NCI-H1930 (cell line): ENCODE results near the gene NF1.
A peak's percentile ranks its signal among the peaks of the same experiment; 100 is the strongest.
"Not testable (repeated sequence)": the region's sequence is repeated elsewhere in the genome, so short reads cannot be mapped to it uniquely, and the experiment has no call there.

ENCODE experiments used
- DNase-seq, 2 experiments: peaks; one replicate each; lab custom pipeline; 2025; lab: John Stamatoyannopoulos, UW

NF1 gene

GRCh38 chr17:31261601-31262000 lies 166.8 kb downstream of the NF1 start:
- DNase-seq: no peak

- not testable (repeated sequence) for DNase-seq
Measured at GRCh38 chr17:31262923-31263322, 168.1 kb downstream of the NF1 start.

- DNase-seq: no peak
Measured at GRCh38 chr17:31266042-31266441, 171.3 kb downstream of the NF1 start.

DNA sequence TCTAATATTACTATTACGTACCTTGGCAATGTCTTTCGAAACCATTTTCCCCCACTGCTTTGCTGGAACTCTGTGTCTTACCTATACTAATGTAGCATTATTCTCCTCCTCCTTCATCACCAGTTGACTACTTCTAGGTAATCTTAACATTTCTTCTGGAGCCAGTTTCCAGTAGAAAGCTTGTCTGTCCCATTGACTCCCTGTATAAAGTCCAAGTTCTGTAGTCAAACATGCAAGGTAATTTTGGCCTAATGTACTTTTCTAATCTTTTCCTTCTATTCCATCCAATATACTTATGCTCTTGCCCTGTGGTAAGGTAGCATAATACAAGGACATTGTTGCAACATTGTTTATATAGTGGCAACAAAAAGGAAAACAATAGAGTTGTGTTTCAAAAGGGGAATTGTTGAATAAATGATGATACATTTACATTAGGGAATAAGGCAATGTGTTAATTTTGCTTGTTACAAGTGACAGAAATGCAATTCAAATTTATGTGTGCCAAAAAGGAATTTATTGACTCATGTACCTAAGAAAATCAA lies 174.3 kb downstream of the NF1 start:
- DNase-seq: no peak

GRCh38 chr17:31269578-31269983 lies 174.8 kb downstream of the NF1 start:
- DNase-seq: peak; percentile 15 to 17

GRCh38 chr17:31272236-31272635 lies 177.5 kb downstream of the NF1 start:
- DNase-seq: no peak

DNA sequence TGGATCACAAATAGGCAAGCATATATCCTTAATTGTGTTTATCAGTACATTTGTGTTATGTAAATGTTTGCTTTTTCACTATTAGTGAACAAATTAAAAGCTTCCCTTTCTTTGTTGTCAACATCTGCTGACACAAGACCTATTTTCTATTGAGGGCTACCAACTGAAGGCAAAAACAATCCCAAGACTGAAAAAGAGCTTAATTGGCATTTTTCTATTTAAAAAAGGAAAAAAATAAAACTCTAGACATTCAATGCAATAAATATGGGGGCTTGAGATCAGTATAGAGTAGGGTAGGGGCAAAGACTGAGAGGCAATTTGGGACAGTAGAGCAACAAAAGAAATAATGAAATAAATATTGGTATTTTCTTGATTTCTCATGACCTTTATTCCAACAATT lies 178.0 kb downstream of the NF1 start:
- no peak for DNase-seq

- DNase-seq: no peak
Measured at GRCh38 chr17:31273516-31273915, 178.7 kb downstream of the NF1 start.

DNA sequence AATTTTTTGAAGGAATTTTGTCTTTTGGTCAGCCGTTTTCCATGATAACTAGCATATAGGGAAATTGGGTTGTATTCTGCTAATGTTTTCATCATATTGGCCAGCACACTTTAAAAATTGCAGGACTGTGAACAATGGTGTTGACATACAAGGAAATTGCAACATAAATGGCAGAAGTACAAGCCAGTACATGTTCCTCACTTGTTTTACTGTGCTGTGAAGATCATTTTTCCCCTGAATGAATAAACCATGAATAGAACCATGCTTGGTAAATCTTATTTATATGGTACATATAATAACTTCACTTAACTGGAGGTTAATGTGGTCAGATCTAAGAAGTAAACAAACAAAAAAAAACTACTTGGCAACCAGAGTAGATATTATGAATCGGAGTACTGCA lies 179.5 kb downstream of the NF1 start:
- DNase-seq: no peak

DNA sequence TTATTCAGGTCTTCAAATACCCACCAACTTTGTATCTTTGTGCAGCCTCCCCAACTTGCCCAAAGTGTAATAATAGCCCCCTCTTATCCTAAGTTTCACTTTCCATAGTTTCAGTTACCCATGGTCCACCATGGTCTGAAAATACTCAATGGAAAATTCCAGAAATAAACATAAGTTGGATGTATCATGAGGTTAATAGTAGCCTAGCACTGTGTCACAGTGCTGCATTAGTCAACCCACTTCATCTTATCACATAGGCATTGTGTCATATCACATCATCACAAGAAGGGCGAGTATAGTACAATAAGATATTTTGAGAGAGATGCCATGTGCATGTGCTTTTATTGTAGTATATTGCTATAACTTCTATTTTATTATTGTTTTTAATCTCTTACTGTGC lies 180.3 kb downstream of the NF1 start:
- DNase-seq: no peak

GRCh38 chr17:31279401-31279800 lies 184.6 kb downstream of the NF1 start:
- no peak for DNase-seq

GRCh38 chr17:31281061-31281460 lies 186.3 kb downstream of the NF1 start:
- DNase-seq: no peak

GRCh38 chr17:31283841-31284240 lies 189.1 kb downstream of the NF1 start:
- DNase-seq: no peak

- no peak for DNase-seq
Measured at GRCh38 chr17:31286587-31286986, 191.8 kb downstream of the NF1 start.

GRCh38 chr17:31287932-31288331 lies 193.2 kb downstream of the NF1 start:
- DNase-seq: not testable (repeated sequence)

DNA sequence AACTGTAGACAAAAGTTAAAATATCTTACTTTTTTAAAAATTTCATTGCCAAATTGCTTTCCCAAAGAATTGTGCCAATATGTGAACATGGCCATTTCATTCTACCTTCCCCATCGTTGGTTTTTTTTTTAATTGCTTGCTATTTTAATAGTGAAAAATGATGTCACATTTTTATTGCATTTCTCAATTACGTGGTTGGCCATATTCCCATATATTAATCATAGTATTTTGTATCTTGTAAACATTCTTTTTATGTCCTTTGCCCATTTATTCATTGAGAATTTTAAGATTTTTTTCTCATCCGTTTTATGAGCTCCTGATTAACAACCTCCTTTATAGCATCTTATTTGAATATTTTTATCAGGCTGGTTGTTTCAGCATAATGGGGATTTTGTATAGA lies 195.0 kb downstream of the NF1 start:
- DNase-seq: no peak

DNA sequence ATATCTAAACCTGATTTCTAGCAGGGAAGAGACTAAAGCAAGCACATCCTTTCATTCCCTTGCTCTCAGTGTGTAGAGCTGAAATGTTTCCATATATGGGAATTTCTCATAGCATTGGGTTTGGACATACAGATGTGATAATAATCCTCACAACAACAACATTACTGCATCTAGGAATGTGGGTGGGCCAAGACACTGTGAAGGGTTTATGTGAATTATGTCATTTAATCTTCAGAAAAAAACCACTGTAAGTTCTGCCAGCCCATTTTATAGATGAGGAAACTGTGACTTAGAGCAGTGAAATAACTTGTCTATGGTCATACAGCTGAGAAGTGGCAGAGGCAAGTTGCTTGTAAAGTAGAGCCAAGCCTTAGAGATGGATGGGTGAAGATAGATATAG lies 197.0 kb downstream of the NF1 start:
- no peak for DNase-seq

- DNase-seq: no peak
Measured at GRCh38 chr17:31293581-31293980, 198.8 kb downstream of the NF1 start.

GRCh38 chr17:31294231-31294630 lies 199.5 kb downstream of the NF1 start:
- DNase-seq: no peak

- no peak for DNase-seq
Measured at GRCh38 chr17:31294820-31295488, 200.2 kb downstream of the NF1 start.

DNA sequence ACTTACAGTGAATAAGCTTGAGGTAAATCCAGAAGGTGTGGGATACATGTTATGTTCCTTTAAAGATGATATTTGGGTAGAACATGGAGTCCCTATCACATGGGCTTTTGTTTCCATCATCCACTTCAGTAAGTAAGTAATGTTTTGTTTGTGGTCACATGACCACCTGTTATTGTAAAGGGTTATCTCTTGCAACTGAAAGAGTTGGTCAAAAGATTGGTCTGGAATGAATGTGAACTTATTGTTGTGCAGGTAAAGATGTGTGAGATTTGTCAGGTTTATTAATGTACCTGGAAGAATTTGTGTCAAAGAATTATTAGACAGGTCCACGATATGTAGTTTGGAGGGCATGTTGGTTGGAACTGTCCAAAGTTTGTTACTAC lies 200.7 kb downstream of the NF1 start:
- no peak for DNase-seq

DNA sequence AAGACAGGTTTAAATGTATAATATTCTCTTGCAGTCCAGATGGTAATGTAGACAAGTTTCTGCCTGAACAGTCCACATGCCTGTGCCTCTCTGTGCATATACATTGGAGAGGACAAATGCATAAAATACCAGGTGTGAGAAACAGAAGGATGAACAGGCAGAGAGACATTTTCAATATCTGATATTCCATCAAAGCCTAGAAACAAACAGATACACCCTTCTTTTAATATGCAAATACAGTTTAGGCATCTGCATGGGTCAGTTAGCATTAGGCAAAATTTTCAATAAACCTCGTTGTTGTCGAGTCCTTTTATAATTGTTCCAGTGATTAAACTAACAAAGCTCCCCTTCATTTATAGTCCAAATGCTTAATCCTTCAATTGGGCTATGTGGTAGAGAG lies 201.4 kb downstream of the NF1 start:
- DNase-seq: no peak

DNA sequence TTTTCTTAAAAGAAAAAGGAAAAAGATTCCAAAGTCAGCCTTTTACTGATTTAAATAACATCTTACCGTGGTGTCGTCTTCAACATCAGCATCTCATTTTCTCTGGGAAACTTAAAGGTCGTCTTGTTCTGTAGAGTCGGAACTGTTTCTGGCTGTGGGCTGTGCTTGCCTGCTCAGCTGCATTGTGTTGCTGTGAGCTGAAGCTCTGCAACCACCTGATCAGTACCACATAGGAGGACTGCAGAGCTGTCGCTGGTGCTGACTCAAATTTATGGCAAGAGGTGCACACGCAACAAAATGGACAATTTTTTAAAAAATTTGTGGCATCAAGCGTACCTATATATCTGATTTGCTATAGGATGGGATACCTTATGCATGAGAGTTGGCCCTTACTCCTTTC lies 202.3 kb downstream of the NF1 start, which contains the start of gene OMG:
Gene OMG (minus strand): TSS at position 150 of the 400 bp plus-strand sequence. CDS start 908 bp downstream, outside the sequence.
- DNase-seq: no peak

DNA sequence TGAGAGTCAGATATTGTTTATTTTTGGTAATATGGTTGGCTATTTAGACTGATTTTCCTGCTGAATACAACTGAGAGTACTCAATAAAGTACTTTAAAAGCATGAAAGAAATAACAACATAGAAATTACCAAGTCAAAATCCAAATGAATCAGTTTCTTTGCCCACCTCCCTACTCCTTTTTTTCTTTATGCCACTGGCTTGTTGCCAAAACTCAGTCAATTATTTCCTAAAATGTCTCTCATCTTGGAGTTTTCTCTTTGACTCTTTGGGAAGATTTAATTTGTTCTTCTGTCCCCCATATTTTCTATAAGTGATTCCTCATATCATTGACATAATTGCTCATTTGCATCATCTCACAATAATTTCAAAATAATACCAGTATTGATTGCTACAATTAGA lies 204.8 kb downstream of the NF1 start:
- DNase-seq: no peak
